WTC11 (cell line): ENCODE data around the gene CLTCL1. TPM values are rescaled to one million over a fixed set of nuclear protein-coding genes. Genes with fewer than 3 reads are reported as not detected.

Experiments
- ATAC-seq: fragments of 200-7000 bp; cut with Tn5 transposase; 2 replicates; pipeline ENCODE4 v1.10.0; 2021; ENCODE audit warnings: mild to moderate bottlenecking, moderate library complexity
- CTCF ChIA-PET: fragments of 300-600 bp; sonication (Branson Sonifier 250); formaldehyde crosslinking; loops from one replicate; lab custom pipeline; 2021; ENCODE audit warnings: antibody characterized with exemption; lab: Charles Lee
- POLR2A ChIA-PET: fragments of 350-600 bp; sonication (Branson Sonifier 250); formaldehyde crosslinking; loops from one replicate; lab custom pipeline; 2021; ENCODE audit warnings: antibody characterized with exemption; lab: Charles Lee
- DNase-seq: peaks from one replicate; pipeline ENCODE4 v3.0.0; 2021; ENCODE audit warnings: low spot score
- H3K27ac Mint-ChIP-seq: 2 replicates; pipeline ENCODE4 v1.8.0; 2021; ENCODE audit warnings: mixed read lengths
- H3K27me3 Mint-ChIP-seq: 2 replicates; pipeline ENCODE4 v1.8.0; 2021; ENCODE audit warnings: low read depth, mild to moderate bottlenecking, moderate library complexity, mixed read lengths
- H3K36me3 Mint-ChIP-seq: 2 replicates; pipeline ENCODE4 v1.8.0; 2021; ENCODE audit warnings: mixed read lengths
- H3K4me1 Mint-ChIP-seq: 2 replicates; pipeline ENCODE4 v1.8.0; 2022; ENCODE audit warnings: mixed read lengths
- H3K4me3 Mint-ChIP-seq: 2 replicates; pipeline ENCODE4 v1.8.0; 2021; ENCODE audit warnings: mild to moderate bottlenecking, moderate library complexity, mixed read lengths
- H3K9me3 Mint-ChIP-seq: 2 replicates; pipeline ENCODE4 v1.8.0; 2021; ENCODE audit warnings: mixed read lengths
- ATF1 ChIP-seq: sonication (generic); formaldehyde crosslinking; IDR thresholded peaks from 2 replicates; pipeline ENCODE4 v1.8.1; 2023; ENCODE audit warnings: mild to moderate bottlenecking, moderate library complexity, missing genetic modification reagents
- CREB1 ChIP-seq: sonication (generic); formaldehyde crosslinking; IDR thresholded peaks from 2 replicates; pipeline ENCODE4 v1.8.0; 2023; ENCODE audit warnings: mild to moderate bottlenecking, missing genetic modification reagents
- ESRRA ChIP-seq: sonication (generic); formaldehyde crosslinking; IDR thresholded peaks from 2 replicates; pipeline ENCODE4 v1.8.1; 2022; ENCODE audit warnings: mild to moderate bottlenecking, missing genetic modification reagents, borderline replicate concordance
- JAZF1 ChIP-seq: fragments of 250-450 bp; sonication (Bioruptor Pico); IDR thresholded peaks from 2 replicates; pipeline ENCODE4 v1.9.0; 2021; ENCODE audit warnings: moderate library complexity, mild to moderate bottlenecking, inconsistent platforms
- JUN ChIP-seq: sonication (generic); formaldehyde crosslinking; IDR thresholded peaks from 2 replicates; pipeline ENCODE4 v1.8.0; 2023; ENCODE audit warnings: mild to moderate bottlenecking, missing genetic modification reagents
- NFYB ChIP-seq: sonication (generic); formaldehyde crosslinking; conservative IDR thresholded peaks from 2 replicates; pipeline ENCODE4 v1.8.0; 2022; ENCODE audit warnings: low read depth, missing genetic modification reagents
- OVOL2 ChIP-seq: fragments of 250-450 bp; sonication (Bioruptor Pico); IDR thresholded peaks from 2 replicates; pipeline ENCODE4 v1.9.0; 2021; ENCODE audit warnings: mild to moderate bottlenecking, borderline replicate concordance
- RORB ChIP-seq: fragments of 250-450 bp; sonication (Bioruptor Pico); IDR thresholded peaks from 2 replicates; pipeline ENCODE4 v1.9.0; 2021; ENCODE audit warnings: mild to moderate bottlenecking
- ZBTB21 ChIP-seq: sonication (generic); formaldehyde crosslinking; IDR thresholded peaks from 2 replicates; pipeline ENCODE4 v1.8.1; 2023; ENCODE audit warnings: mild to moderate bottlenecking, missing genetic modification reagents, borderline replicate concordance
- ZNF263 ChIP-seq: sonication (generic); formaldehyde crosslinking; IDR thresholded peaks from 2 replicates; pipeline ENCODE4 v1.8.1; 2022; ENCODE audit warnings: low read depth, mild to moderate bottlenecking, moderate library complexity, missing genetic modification reagents
- ZNF416 ChIP-seq: fragments of 250-450 bp; sonication (Bioruptor Pico); IDR thresholded peaks from 2 replicates; pipeline ENCODE4 v1.9.0; 2021; ENCODE audit warnings: mild to moderate bottlenecking, inconsistent platforms
- total RNA-seq: library from RNA; stranded (reverse); gene quantifications from 3 replicates; pipeline ENCODE4 v1.2.3, GENCODE V29; 2021
- TF ChIP-seq, protein P1 (sequence below): fragments of 250-450 bp; sonication (Bioruptor Pico); conservative IDR thresholded peaks from 2 replicates; pipeline ENCODE4 v1.9.0; 2021; ENCODE audit warnings: mild to moderate bottlenecking
- TF ChIP-seq, protein P2 (sequence below): sonication (generic); formaldehyde crosslinking; IDR thresholded peaks from 2 replicates; pipeline ENCODE4 v1.8.0; 2022; ENCODE audit warnings: mild to moderate bottlenecking, missing genetic modification reagents
- TF ChIP-seq, protein P3 (sequence below): sonication (generic); formaldehyde crosslinking; IDR thresholded peaks from 2 replicates; pipeline ENCODE4 v1.8.1; 2022; ENCODE audit warnings: missing genetic modification reagents, borderline replicate concordance
- TF ChIP-seq, protein P4 (sequence below): sonication (generic); formaldehyde crosslinking; IDR thresholded peaks from 2 replicates; pipeline ENCODE4 v1.8.1; 2023; ENCODE audit warnings: mild to moderate bottlenecking, missing genetic modification reagents
- TF ChIP-seq, protein P5 (sequence below): sonication (generic); formaldehyde crosslinking; IDR thresholded peaks from 2 replicates; pipeline ENCODE4 v1.8.0; 2023; ENCODE audit warnings: mild to moderate bottlenecking, missing genetic modification reagents
- TF ChIP-seq, protein P6 (sequence below): fragments of 250-450 bp; sonication (Bioruptor Pico); IDR thresholded peaks from 2 replicates; pipeline ENCODE4 v1.9.0; 2021; ENCODE audit warnings: mild to moderate bottlenecking
- TF ChIP-seq, protein P7 (sequence below): fragments of 200-600 bp; IDR thresholded peaks from 2 replicates; pipeline ENCODE4 v1.8.0; 2022; ENCODE audit warnings: antibody characterized with exemption

Gene CLTCL1
- total RNA-seq, 1 experiment from 2014 or later, result 15.5 TPM

GRCh38 chr22:19275104-19275503 lies 16.4 kb downstream of the CLTCL1 start:
- Mint-ChIP-seq H3K27ac (0 out of 2 replicates have a peak overlapping the region, but pooled peaks have one; percentile 42), H3K36me3 (0 out of 2 replicates have a peak, but pooled peaks cover under 1% of the 10 kb centered on the region), H3K9me3 (no peaks in the 10 kb centered on the region), H3K4me1 (peaks cover 8% of the 10 kb centered on the region; the same call in 1 of the 2 replicates), H3K4me3 (no peak overlapping the region), H3K27me3 (no peaks in the 10 kb centered on the region; the same call in 1 of the 2 replicates)
- ChIA-PET POLR2A (no interaction called here), CTCF (no interaction called here)
- DNase-seq (no peak), ATAC-seq (no peak)
- TF ChIP-seq, protein P1, sequence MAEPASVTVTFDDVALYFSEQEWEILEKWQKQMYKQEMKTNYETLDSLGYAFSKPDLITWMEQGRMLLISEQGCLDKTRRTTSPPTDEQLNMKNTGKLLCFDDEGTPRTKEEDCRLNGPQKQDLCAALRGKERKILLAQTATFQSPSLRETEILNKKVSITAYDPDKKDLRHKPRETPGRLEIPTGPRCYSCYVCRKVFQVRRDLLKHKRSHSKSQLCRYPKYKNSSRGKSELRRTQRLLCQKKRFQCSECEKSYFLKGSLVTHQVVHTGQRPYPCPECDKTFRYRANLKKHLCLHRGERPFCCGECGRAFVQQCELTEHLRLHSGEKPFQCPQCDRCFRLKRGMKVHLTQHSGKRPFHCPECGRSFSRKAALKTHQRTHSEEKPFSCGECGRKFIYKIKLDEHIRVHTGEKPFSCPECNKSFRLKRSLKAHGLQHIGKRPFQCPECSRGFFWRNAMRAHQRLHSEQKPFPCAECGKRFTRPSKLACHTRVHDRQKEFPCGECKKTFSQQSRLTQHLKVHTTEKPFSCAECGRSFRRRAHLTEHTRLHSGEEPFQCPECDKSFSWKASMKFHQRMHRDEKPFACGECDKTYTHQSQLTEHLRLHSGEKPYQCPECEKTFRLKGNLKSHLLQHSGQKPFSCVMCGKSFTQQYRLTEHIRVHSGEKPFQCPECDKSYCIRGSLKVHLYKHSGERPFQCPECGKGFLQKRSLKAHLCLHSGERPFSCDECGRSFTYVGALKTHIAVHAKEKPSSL (CRISPR knock-in tag), result no peak
- TF ChIP-seq JUN (CRISPR knock-in tag) (no peak), ZNF416 (CRISPR knock-in tag) (no peak), CREB1 (CRISPR knock-in tag) (no peak), ESRRA (CRISPR knock-in tag) (no peak), ATF1 (CRISPR knock-in tag) (no peak), NFYB (CRISPR knock-in tag) (no peak)
- TF ChIP-seq, protein P2, sequence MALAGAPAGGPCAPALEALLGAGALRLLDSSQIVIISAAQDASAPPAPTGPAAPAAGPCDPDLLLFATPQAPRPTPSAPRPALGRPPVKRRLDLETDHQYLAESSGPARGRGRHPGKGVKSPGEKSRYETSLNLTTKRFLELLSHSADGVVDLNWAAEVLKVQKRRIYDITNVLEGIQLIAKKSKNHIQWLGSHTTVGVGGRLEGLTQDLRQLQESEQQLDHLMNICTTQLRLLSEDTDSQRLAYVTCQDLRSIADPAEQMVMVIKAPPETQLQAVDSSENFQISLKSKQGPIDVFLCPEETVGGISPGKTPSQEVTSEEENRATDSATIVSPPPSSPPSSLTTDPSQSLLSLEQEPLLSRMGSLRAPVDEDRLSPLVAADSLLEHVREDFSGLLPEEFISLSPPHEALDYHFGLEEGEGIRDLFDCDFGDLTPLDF, result no peak
- TF ChIP-seq, protein P3, sequence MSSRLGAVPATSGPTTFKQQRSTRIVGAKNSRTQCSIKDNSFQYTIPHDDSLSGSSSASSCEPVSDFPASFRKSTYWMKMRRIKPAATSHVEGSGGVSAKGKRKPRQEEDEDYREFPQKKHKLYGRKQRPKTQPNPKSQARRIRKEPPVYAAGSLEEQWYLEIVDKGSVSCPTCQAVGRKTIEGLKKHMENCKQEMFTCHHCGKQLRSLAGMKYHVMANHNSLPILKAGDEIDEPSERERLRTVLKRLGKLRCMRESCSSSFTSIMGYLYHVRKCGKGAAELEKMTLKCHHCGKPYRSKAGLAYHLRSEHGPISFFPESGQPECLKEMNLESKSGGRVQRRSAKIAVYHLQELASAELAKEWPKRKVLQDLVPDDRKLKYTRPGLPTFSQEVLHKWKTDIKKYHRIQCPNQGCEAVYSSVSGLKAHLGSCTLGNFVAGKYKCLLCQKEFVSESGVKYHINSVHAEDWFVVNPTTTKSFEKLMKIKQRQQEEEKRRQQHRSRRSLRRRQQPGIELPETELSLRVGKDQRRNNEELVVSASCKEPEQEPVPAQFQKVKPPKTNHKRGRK (CRISPR knock-in tag), result no peak
- TF ChIP-seq, protein P4, sequence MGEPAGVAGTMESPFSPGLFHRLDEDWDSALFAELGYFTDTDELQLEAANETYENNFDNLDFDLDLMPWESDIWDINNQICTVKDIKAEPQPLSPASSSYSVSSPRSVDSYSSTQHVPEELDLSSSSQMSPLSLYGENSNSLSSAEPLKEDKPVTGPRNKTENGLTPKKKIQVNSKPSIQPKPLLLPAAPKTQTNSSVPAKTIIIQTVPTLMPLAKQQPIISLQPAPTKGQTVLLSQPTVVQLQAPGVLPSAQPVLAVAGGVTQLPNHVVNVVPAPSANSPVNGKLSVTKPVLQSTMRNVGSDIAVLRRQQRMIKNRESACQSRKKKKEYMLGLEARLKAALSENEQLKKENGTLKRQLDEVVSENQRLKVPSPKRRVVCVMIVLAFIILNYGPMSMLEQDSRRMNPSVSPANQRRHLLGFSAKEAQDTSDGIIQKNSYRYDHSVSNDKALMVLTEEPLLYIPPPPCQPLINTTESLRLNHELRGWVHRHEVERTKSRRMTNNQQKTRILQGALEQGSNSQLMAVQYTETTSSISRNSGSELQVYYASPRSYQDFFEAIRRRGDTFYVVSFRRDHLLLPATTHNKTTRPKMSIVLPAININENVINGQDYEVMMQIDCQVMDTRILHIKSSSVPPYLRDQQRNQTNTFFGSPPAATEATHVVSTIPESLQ (CRISPR knock-in tag), result no peak
- TF ChIP-seq, protein P5, sequence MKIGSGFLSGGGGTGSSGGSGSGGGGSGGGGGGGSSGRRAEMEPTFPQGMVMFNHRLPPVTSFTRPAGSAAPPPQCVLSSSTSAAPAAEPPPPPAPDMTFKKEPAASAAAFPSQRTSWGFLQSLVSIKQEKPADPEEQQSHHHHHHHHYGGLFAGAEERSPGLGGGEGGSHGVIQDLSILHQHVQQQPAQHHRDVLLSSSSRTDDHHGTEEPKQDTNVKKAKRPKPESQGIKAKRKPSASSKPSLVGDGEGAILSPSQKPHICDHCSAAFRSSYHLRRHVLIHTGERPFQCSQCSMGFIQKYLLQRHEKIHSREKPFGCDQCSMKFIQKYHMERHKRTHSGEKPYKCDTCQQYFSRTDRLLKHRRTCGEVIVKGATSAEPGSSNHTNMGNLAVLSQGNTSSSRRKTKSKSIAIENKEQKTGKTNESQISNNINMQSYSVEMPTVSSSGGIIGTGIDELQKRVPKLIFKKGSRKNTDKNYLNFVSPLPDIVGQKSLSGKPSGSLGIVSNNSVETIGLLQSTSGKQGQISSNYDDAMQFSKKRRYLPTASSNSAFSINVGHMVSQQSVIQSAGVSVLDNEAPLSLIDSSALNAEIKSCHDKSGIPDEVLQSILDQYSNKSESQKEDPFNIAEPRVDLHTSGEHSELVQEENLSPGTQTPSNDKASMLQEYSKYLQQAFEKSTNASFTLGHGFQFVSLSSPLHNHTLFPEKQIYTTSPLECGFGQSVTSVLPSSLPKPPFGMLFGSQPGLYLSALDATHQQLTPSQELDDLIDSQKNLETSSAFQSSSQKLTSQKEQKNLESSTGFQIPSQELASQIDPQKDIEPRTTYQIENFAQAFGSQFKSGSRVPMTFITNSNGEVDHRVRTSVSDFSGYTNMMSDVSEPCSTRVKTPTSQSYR (CRISPR knock-in tag), result no peak

- ChIA-PET POLR2A (no interaction called here), CTCF (interaction anchor here (0.7 to 2.0 kb wide), 2 partner anchors 93 kb away, joined by 3 to 10 read pairs; partner anchors contain the start of gene SLC25A1)
- Mint-ChIP-seq H3K9me3 (peaks cover 6% of the 10 kb centered on the region), H3K27me3 (no peaks in the 10 kb centered on the region; the same call in 1 of the 2 replicates), H3K27ac (no peak overlapping the region), H3K4me1 (no peaks in the 10 kb centered on the region), H3K36me3 (peaks cover 13% of the 10 kb centered on the region), H3K4me3 (no peak overlapping the region)
- DNase-seq, result no peak
- no peak for ATAC-seq
- TF ChIP-seq ZBTB21 (no peak), JAZF1 (CRISPR knock-in tag) (no peak), ZNF416 (CRISPR knock-in tag) (no peak), RORB (CRISPR knock-in tag) (no peak), OVOL2 (CRISPR knock-in tag) (no peak), ZNF263 (no peak)
- TF ChIP-seq, protein P6, sequence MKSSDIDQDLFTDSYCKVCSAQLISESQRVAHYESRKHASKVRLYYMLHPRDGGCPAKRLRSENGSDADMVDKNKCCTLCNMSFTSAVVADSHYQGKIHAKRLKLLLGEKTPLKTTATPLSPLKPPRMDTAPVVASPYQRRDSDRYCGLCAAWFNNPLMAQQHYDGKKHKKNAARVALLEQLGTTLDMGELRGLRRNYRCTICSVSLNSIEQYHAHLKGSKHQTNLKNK, result no peak
- TF ChIP-seq, protein P2, result no peak
- TF ChIP-seq, protein P7, sequence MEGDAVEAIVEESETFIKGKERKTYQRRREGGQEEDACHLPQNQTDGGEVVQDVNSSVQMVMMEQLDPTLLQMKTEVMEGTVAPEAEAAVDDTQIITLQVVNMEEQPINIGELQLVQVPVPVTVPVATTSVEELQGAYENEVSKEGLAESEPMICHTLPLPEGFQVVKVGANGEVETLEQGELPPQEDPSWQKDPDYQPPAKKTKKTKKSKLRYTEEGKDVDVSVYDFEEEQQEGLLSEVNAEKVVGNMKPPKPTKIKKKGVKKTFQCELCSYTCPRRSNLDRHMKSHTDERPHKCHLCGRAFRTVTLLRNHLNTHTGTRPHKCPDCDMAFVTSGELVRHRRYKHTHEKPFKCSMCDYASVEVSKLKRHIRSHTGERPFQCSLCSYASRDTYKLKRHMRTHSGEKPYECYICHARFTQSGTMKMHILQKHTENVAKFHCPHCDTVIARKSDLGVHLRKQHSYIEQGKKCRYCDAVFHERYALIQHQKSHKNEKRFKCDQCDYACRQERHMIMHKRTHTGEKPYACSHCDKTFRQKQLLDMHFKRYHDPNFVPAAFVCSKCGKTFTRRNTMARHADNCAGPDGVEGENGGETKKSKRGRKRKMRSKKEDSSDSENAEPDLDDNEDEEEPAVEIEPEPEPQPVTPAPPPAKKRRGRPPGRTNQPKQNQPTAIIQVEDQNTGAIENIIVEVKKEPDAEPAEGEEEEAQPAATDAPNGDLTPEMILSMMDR, result no peak
Observed at GRCh38 chr22:19271856-19272535, 19.5 kb downstream of the CLTCL1 start.
